ENCODE measurements around the gene RBM38.

Gene RBM38

DNA sequence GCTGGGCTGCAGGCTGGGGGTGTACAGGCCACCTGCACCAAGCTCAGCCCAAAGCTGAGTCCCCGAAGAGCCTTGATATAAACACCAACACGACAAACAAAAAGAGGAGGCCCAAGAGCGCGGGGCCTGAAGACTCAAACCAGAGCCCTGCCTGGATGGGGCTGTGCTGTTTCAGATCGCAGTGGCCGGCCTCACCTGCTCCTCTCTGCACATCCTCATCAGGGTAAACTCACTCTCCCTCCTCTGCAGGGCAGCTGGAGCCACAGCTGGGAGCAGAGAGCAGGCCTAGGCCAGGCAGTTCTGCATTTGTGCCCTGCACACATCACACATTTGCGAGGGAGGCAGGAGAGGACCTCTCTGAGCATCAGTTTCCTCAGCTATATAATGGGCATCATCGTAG is 3.7 kb upstream of the RBM38 start:
- intact Hi-C loops (cut with DNase I) = loop anchor here (10.0 kb wide), 1 partner anchor 827 kb away; no protein-coding TSS in a partner anchor
- DNase-seq = peak in 2 of 10 donors; percentile 39 to 58

DNA sequence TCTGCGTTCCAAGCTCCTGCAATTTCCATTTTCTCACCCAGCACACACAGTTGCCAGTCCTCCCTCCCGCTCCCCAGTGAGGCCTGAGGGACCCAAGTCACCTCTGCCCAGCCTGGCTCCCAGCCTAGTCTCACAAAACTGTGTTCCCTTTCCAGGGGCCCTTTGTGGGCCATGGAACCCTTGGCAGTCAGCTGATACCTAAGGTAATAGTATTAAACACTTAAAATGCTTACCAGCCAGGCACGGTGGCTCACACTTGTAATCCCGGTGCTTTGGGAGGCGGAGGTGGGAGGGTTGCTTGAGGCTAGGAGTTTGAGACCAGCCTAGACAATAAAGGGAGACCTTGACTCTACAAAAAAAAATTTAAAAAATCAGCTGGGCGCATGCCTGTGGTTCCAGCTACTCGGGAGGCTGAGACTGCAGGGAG is 3.2 kb upstream of the RBM38 start:
- DNase-seq = peak in 3 of 10 donors; percentile 6 to 75 (median 60)
- intact Hi-C loops (cut with DNase I) = loop anchor here (10.0 kb wide), 1 partner anchor 827 kb away; no protein-coding TSS in a partner anchor

DNA sequence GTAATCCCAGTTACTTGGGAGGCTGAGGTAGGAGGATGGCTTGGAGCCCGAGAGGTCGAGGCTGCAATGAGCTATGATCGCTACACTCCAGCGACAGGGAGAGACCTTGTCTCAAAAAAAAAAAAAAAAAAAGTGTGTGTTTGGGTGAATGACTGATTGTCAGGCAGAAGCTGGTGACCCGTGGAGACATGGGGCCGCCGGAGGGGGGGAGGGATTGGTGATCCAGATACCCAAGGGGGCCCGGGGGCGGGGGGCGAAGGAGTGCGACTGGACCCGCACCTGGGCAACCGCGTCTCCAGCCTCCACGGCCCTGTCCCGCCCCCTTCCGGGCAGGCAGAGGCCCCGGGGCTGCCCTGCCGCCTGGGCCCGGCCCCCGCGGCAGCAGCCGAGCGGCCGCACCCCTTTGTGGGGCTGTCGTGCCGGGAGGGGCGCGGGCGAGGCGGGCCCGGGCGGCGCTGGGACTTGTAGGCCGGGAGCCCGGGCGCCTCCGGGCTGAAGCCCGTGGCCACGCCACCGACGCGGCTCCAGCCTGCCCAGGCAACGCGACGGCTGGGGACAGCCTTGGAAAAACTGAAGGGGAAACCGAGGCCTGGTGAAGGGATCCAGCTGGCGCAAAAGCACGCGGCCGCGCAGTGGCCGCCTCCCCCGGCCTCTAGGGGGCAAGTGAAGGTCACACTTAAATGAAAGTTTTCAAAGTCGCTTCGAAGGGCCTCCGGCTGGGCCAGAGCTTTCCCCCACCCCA is 2.1 kb upstream of the RBM38 start:
- intact Hi-C loops (cut with DNase I) = loop anchor here (10.0 kb wide), 1 partner anchor 826 kb away; no protein-coding TSS in a partner anchor
- peak in 7 of 10 donors; percentile 50 to 96 (median 76) for DNase-seq

DNA sequence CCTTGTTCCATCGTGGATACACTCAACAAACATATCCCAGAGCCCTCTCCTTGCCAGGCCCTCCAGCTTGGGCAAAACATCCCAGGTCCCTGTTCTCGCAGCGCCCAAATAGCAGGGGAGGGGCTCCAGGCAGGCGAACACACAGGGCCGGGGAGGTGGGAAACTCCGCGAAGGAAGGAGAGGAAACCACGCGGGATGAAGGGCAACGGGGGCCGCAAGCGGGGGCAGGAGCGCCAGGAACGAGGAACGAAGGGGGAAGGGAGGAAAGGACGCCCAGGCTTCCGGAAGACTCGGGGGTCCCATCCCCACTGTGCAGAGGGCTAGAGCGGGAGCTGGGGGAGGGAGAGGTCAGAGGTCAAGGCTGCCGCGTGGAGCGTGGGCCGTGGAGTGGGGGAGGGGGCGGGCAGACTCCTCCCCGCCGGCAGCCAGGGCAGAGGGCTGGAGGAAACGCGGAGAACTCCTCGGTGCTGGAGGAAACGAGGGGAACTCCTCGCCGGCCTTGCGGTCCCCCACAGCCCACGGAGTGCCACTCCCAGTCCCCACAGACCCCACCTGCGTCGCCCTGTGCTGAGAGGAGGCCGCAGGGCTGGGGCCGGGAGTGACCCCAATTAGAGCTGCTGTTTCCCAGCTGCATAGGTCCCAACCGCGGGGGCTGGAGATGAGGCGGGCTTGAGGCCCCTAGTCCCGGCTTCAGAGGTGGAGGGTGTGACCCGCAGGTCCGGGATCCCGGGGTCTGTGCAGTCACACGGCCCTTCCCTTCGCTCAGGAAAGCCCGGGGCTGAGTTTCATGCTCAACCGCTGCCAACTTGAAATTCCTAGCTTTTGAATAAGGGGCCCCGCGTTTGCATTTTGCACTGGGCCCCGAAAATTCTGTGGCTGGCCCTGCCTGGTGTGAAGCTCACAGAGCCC is 1.2 kb upstream of the RBM38 start:
- DNase-seq = peak in 4 of 10 donors; percentile 7 to 78 (median 71)
- intact Hi-C loops (cut with DNase I) = loop anchor here (10.0 kb wide), 1 partner anchor 825 kb away; no protein-coding TSS in a partner anchor

DNA sequence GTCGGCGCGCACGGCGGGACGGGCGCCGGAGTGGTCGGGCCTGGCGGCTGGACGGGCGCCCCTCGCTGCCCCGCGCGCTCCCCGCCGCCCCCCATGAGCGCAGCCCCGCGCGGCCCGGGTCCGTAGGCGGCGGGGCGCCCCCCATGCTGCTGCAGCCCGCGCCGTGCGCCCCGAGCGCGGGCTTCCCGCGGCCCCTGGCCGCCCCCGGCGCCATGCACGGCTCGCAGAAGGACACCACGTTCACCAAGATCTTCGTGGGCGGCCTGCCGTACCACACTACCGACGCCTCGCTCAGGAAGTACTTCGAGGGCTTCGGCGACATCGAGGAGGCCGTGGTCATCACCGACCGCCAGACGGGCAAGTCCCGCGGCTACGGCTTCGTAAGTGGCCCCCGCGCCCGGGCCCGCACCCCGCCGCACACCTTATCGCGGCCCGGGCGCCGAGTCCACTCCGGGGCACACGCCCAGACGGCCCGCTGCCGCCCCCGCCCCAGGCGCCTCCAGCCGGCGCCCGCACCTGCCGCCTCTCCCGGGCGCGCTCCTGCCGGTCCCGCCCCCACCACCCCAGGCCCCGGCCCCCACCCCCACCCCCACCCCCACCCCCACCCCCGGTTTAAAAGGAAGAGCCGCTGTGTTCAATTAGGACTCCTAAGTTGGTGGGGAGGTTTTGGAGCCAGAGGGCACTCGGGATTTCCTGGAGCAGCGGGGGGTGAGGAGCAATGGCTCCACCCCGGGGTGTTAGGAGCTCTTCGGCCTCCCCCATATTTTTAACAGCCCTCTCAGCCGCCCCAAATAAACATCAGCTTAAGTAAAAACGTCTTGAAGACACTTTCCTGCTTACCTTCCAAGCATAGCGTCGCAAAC is 474 bp downstream of the RBM38 start:
- DNase-seq = peak in 5 of 10 donors; percentile 26 to 91 (median 69)
- intact Hi-C loops (cut with DNase I) = no loop called here

DNA sequence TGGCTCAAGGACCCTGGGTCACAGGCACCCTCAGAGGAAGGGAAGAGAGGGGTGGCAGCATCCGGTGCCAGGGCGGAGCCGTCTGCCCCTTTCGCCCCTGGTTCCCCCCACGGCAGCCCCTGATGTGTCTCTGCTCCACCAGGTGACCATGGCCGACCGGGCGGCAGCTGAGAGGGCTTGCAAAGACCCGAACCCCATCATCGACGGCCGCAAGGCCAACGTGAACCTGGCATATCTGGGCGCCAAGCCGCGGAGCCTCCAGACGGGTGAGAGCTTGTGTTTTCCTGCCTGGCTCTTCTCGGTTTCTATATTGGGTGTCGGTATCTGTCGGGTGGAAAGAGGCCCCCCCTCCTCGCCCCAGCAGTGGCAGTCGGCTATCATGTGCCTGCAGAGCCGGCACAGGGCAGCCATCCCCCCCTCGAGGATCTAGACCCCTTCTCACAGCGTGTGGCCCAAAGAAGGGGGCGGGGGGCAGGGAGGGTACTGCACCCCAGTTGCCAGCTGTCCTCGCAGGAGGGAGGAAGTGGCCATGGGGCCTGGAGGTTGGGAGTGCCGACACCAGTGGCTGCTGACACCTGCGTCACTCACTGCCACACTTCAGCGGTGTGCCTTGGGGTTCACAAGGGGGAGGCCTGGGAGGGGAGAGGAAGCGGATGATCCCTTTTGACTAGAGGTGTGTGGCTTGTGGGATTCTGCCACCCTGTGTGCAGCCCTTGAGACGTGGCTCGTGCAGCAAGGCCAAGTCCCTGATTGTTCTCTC is 1.5 kb downstream of the RBM38 start:
- intact Hi-C loops (cut with DNase I) = no loop called here
- DNase-seq = peak in 4 of 10 donors; percentile 27 to 92 (median 74)

DNA sequence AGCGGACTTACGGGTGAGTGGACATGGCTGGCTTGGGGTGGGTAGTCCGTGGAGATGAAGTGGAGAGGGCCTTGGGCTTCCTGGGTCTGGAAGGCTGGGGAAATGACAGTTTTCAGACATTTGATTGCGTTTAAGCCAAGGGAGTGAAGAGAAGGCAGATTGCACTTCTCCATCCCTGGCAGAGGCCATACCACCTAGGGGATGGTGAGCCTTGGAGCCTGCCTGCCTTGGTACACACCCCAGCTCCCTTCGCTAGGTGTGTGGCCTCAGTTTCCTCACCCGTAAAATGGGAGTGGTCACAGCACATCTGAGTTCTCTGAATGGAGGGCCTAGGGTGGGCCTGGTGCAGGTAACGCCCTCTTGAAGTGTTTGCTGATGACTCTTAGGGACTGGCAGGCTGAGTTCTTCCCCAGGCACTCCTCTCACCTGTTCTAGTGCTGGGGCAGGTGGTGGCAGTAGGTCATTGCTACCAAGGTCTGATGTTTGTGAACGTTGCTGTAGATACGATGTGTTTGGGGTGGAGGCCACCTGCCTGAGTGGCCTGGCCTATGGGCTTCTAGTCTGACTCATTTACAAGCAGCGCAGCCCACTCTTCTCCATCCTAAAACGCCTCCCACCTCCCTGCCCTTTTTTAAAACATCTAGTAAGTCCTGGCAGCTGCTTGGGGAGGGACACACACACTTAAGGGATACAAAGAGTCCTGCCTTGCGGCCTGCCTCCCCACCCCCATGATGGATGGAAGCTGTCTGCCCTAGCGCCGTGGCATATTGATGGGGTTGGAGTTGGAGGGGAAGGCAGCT is 2.3 kb downstream of the RBM38 start:
- DNase-seq = peak in 2 of 10 donors; percentile 15 to 67
- intact Hi-C loops (cut with DNase I) = no loop called here

DNA sequence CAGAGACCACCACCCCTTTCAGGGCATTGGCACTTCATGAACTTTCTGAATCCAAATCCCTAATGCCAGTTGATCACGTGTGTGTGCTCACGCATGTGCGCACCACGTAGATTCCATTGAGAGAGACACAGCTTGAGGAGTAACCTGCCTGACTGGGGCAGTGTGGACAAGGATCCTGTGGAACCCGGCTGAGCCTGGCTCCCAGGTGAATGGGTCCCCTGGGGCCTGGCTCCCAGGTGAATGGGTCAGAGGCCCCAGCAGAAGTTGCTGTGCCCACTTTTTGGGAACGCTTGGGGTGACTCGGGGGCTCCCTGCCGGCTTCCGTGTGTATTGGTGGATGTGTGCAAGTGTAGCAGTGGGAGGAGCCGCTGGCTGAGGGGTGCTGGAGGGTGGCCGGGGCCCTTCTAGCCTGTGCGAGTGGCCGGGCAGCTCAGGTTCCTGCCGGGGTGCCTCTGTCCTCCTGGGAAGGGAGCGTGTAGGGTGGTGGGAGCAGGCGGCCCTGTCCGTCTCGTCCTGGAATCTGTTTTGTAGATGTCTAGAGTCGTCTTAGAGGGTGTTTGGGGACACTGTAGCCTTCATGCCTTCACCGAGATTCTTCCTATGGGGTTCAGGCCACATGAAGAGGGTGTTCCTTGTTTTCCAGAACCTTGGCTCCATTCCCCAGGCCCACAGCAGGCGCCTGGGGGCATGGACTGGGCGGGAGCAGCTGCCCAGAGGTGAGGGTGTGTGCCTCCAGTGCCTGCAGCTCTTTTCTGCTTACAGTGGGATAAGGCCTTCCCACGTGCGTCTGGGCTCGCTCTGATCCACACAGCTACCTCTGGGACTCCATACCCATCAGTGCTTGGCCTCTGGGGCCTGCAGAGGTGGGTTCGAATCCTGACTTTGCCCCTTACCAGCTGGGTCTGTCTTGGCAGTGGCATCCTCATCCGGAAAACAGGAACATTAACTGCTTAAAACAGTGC is 3.2 kb downstream of the RBM38 start:
- DNase-seq = peak in 4 of 10 donors; percentile 24 to 85 (median 70)
- intact Hi-C loops (cut with DNase I) = no loop called here

DNA sequence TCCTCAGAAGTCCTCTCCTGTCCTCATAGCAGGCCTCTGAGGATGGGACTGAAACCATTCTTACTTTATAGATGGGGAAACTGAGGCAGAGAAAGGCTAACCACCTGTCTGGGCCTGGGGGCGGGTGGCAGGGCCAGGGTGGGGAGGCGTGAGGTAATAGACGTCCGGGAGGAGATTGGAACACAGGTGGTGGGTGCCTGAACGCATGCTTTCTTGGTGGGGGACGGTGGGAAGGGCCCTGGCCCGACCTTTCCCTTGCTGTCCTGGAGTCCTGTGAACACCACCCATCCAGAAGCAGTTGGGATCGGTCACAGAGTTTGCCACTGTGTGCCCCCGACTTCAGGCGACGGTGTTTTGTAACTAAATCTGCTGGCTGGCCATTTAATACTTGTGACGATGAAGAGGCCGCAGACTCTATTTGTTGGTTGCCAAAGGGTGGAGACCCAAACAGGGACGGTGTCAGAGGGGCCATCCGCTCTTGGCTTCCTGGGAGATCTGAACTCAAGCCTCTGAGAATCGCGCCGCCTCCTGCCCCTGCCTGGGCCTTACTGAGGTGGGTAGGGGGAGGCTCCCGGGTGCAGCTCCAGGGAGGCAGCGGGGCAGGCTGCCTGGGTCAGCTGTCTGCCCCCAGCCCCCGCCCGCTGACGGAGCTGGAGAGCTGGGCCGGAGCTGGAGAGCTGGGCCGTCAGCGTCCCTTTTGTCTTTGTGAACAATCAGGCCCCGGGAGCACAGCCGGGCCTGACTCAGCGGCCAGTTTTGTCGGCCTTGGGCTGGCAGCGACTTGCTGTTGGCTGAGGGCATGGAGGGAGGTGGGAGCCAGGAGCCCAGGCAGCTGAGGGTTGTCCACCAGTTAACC is 4.1 kb downstream of the RBM38 start:
- DNase-seq = peak; percentile 84 to 99 (median 92)
- intact Hi-C loops (cut with DNase I) = no loop called here

DNA sequence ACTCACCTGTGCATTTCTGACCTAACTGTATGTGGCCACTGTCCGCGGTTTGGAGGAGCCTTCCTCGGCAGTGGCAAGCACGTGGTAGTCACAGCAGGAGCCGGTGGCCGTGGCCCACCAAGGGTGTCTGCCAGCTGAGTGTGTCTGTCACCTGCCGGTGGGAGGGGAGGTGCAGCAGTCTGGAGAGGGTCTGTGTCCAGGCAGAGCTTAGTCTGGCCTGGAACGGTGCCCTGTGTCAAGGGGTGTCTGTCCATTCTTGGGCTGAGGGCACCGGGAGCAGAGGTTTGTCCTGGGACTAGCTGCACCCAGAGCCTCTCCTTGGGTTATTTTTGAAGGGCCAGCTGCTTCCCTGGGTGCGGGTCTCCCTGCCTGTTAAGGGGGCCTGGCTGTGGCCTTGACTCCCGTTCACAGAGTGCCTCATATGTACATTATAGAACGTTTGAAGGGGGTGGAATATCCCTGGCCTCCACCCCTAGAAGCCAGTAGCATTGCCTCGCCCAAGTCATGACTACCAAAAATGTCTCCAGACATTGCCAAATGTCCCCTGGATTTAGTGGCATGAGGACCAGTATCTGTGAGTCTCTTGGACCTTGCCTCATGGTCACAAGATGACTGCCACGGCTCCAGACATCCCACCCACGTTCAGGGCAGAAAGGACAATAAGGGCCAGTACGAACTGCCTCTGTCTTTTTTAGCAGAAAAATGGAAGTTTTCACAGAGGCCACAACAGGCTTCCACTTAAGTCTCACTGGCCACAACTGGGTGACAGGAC is 5.2 kb downstream of the RBM38 start:
- DNase-seq = peak in 5 of 10 donors; percentile 5 to 81 (median 44)
- intact Hi-C loops (cut with DNase I) = no loop called here

DNA sequence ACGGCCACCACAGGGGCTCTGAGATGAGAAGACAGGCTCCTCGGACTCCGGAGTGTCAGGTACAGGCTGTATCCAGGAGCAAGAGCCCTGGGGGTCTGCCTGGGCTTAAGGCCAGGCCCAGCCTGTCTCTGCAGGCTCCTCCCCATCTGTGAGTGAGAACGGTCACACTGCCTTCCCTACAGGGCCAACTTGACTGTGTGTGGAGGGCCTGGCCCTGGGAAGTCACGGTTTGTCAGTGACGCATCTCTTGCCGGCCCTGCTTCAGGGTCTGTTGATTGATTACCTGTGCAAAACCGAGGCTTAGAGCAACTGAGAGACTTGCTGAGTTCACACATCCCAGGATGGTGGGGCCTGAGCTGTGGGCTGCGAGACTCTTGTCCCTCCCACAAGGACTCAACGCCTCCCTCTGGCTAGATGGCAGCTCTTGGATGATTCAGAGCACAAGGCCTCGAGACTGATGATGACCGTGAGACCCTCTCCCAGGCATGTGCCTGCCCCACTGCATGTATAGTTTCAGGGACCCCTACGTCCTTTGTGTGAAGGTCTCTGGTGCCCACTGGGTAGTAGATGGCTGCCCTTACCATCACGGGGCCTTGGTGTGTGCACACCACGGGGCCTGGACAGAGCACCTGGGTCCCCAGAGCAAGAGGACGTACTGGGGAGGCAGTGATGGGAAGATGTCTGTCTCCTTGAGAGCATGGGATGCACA is 5.9 kb downstream of the RBM38 start:
- DNase-seq = peak in 5 of 10 donors; percentile 4 to 77 (median 52)
- intact Hi-C loops (cut with DNase I) = no loop called here

DNA sequence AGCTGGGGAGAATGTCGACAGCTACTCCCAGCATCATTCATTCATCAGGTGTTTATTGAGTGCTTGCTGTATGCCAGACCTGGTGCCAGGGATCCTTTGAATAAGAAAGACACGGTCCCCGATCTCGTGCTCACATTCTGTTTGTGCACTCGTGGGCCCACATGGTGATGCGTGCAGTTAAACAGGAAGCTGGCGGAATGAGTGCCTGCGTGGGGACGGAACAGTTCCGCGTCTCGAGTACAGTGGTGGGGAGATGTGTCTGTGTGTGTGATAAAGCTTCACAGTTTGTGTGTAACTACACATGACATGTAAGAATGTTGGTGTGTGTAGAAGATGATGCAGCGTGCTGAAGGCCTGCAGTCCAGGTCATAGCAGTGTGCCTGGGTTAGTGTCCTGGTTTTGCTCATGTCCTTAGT is 6.5 kb downstream of the RBM38 start:
- peak in 4 of 10 donors; percentile 25 to 84 (median 76) for DNase-seq

DNA sequence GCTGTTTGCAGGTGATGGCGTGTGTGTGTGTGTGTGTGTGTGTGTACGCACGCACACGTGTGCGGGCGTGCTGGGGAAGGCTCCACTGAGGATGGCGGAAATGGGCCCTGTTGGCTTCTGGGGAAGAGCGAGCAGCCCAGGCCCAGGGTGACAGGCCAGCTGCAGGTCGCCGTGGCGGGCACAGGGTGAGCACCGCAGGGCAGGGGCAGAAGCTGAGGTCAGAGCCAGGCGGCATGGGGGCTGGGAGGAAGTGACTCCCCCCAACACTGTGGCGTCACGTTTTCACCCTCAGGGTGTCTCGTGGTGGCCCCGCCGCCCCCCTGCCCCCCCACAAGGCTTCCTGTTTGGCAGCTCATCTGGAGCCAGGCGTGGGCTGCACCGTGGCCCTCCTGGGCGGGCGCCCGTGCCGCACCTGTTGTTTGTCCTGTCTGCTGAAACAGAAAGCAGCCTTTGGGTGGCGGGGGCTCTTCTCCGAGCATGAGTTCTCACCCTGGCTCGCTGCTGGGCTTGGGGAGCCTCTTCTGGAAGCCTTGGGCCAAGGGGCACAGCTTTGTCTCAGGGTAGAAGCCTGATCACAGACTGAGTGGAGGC is 7.1 kb downstream of the RBM38 start:
- peak in 4 of 10 donors; percentile 18 to 83 (median 66) for DNase-seq
- intact Hi-C loops (cut with DNase I) = loop anchor here (2.0 kb wide), 1 partner anchor 42 kb away; no protein-coding TSS in a partner anchor

More for the DNA sequence above, 6.5 kb downstream of the RBM38 start:
- intact Hi-C loops (cut with DNase I) = loop anchor here (2.0 kb wide), 1 partner anchor 43 kb away; no protein-coding TSS in a partner anchor

DNA sequence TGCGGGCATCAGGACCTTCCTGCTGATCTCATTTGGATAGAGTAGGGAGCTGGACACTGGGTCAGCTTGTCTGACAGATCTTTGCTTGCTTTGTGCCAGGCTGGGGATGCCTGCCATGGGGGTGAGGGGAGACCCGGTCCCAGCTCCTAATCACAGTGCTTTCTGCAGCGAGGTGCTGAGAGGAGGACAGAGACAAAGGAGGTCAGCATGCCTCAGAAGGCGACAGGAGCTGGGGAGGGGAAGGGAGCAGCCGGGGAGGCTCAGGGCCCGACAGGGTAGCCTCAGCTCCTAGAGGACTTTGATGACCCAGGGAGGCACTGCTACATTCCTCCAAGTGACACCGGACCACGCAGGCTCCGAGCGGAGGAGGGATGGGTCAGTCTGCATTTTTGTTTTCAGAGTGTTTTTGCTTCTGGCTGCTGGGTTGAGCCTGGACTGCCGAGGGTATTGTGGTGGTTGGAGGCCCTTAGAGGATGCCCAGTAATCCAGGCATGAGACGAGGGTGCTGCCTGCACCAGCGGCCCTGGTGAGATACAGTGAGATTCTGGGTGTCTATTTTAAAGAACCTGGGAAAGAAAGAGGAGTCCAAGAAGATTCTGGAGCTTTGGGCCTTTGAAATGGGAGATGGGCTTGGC is 7.8 kb downstream of the RBM38 start:
- peak in 4 of 10 donors; percentile 22 to 74 (median 66) for DNase-seq
- intact Hi-C loops (cut with DNase I) = loop anchor here (2.0 kb wide), 1 partner anchor 42 kb away; no protein-coding TSS in a partner anchor
